Thoracic aorta (tissue), 2 donors: Measurements from ENCODE around the gene PRKAA2. TPM values are rescaled to one million over a fixed set of nuclear protein-coding genes. Genes with fewer than 3 reads are reported as not detected.

ENCODE experiments used
- ATAC-seq: fragments of 150-250 bp; one replicate; pipeline ENCODE4 v1.8.0; 2017; ENCODE audit warnings: low read depth; ENCODE audit not compliant: insufficient number of reproducible peaks, low FRiP score
- DNase-seq: peaks from one replicate; pipeline ENCODE4 v3.0.0-alpha.2; 2020; ENCODE audit warnings: low spot score
- H3K27ac ChIP-seq, 2 donors: fragments of 200-600 bp; sonication (generic); 1 replicate in 1 of 2; 2 replicates in 1 of 2; pipeline ENCODE4 v1.5.1; 2016; ENCODE audit warnings: mild to moderate bottlenecking in 2 of 2, moderate library complexity in 2 of 2
- H3K27me3 ChIP-seq: fragments of 200-600 bp; sonication (generic); replicated peaks from 2 replicates; pipeline ENCODE4 v1.6.0; 2016; ENCODE audit warnings: mild to moderate bottlenecking; ENCODE audit not compliant: insufficient read depth
- H3K36me3 ChIP-seq: fragments of 200-600 bp; sonication (generic); one replicate; pipeline ENCODE4 v1.5.1; 2016
- H3K4me1 ChIP-seq, 2 donors: fragments of 200-600 bp; sonication (generic); 1 replicate in 1 of 2; 2 replicates in 1 of 2; pipeline versions ENCODE4 v1.5.1 to v1.6.0; 2016; ENCODE audit warnings: low read depth in 2 of 2, mild to moderate bottlenecking in 1 of 2; ENCODE audit not compliant: control insufficient read depth in 1 of 2
- H3K4me3 ChIP-seq: fragments of 200-600 bp; sonication (generic); 2 replicates; pipeline ENCODE4 v1.5.1; 2016; ENCODE audit warnings: mild to moderate bottlenecking
- H3K9me3 ChIP-seq: fragments of 200-600 bp; sonication (generic); 2 replicates; pipeline ENCODE4 v1.5.1; 2016
- CTCF ChIP-seq: fragments of 200-600 bp; sonication (generic); IDR thresholded peaks from one replicate; pipeline ENCODE4 v1.5.1; 2019; ENCODE audit warnings: antibody characterized with exemption
- total RNA-seq, 2 donors: library from RNA; depleted of rRNA; stranded (reverse); fragments of >200 nt; gene quantifications; one replicate each; pipeline versions ENCODE4 v1.1.0 to v1.2.3, GENCODE V29; 2016

Gene PRKAA2
- total RNA-seq, 2 donors from 2014 or later: 9.2 to 16.9 TPM

DNA sequence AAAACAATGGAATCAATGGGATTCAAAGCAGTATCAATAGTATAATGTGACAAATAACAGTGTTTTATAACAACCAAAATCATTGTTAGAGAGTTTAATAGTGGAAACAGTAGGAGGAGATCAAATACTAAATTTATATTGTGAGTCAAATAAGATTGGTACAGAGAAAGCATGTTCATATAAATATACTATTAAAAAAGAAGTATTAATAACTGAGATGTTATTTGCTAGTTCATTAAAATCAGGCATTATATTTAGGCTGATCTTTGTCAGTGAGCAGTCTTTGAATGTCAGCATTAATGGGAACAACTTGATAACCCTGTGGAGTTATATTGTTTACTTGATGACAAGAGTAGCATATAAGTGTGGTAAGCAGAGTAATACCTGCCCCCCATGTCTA lies 30.6 kb downstream of the PRKAA2 start:
- no peak overlapping the region for H3K27ac ChIP-seq
- DNase-seq (no peak), ATAC-seq (no peak)
- H3K4me3 ChIP-seq: no peak overlapping the region
- no peaks in the 10 kb centered on the region for H3K36me3 ChIP-seq
- no peaks in the 10 kb centered on the region for H3K9me3 ChIP-seq
- no peak for TF ChIP-seq CTCF
- H3K27me3 ChIP-seq: no peaks in the 10 kb centered on the region
- H3K4me1 ChIP-seq: no peaks in the 10 kb centered on the region

GRCh38 chr1:56676571-56677035 lies 31.5 kb downstream of the PRKAA2 start:
- no peaks in the 10 kb centered on the region for H3K27me3 ChIP-seq
- H3K36me3 ChIP-seq: no peaks in the 10 kb centered on the region
- no peaks in the 10 kb centered on the region for H3K4me1 ChIP-seq
- no peak overlapping the region for H3K4me3 ChIP-seq
- TF ChIP-seq CTCF: no peak
- no peaks in the 10 kb centered on the region for H3K9me3 ChIP-seq
- DNase-seq (no peak), ATAC-seq (no peak)
- H3K27ac ChIP-seq: no peak overlapping the region

GRCh38 chr1:56683569-56683968 lies 38.5 kb downstream of the PRKAA2 start:
- DNase-seq (no peak), ATAC-seq (no peak)
- no peak for TF ChIP-seq CTCF
- no peaks in the 10 kb centered on the region for H3K36me3 ChIP-seq
- H3K4me1 ChIP-seq: no peaks in the 10 kb centered on the region
- no peaks in the 10 kb centered on the region for H3K27me3 ChIP-seq
- H3K27ac ChIP-seq: no peak overlapping the region
- no peaks in the 10 kb centered on the region for H3K9me3 ChIP-seq
- H3K4me3 ChIP-seq: no peak overlapping the region

DNA sequence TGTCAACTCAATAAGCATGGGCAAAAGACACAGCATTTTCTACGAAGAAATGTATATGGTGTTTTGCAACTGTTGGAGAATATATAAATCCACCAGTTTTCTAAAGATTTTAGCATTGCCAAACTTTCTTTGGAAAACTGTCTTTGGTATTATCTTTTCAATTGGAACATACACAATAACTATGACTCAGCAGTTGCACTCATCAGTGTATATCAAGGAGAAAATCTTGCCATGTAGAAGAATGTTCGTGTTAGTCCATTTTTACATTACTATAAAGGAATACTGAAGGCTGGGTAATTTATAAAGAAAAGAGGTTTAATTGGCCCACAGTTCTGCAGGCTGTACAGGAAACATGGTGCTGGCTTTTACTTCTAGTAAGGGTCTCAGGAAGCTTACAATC lies 41.1 kb downstream of the PRKAA2 start:
- Histone ChIP-seq H3K27me3 (no peaks in the 10 kb centered on the region), H3K27ac (no peak overlapping the region), H3K9me3 (no peaks in the 10 kb centered on the region), H3K36me3 (no peaks in the 10 kb centered on the region), H3K4me1 (no peaks in the 10 kb centered on the region), H3K4me3 (no peak overlapping the region)
- no peak for ATAC-seq
- no peak for TF ChIP-seq CTCF
- DNase-seq: no peak

DNA sequence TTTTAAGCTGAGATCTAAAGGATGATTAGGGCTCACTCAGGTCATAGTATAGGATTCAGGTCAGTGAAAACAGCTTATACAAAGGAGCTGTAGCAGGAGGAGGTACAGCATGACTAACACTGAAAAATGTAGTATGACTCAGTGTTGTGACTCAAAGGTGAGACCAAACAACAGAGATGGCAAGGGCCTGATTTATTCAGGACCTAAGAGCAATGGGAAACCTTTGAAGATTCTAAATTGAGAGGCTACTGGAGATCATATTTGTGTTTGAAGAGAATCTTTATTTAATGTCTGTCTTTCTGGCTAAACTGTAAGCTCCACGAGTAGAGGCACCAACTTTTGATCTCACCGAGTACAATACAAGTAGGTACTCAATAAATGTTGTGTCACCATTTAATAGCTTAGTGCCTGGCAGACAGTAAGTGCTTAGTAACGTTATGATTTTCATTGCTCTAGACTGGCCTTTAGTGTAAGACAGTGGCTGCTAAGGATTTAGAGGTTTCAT lies 43.5 kb downstream of the PRKAA2 start:
- DNase-seq: no peak
- Histone ChIP-seq H3K27ac (no peak overlapping the region), H3K36me3 (no peaks in the 10 kb centered on the region), H3K4me1 (no peaks in the 10 kb centered on the region), H3K4me3 (no peak overlapping the region), H3K9me3 (no peaks in the 10 kb centered on the region), H3K27me3 (no peaks in the 10 kb centered on the region)
- TF ChIP-seq CTCF: no peak
- no peak for ATAC-seq
